ENCODE data around the gene ARHGAP8.

Gene ARHGAP8

DNA sequence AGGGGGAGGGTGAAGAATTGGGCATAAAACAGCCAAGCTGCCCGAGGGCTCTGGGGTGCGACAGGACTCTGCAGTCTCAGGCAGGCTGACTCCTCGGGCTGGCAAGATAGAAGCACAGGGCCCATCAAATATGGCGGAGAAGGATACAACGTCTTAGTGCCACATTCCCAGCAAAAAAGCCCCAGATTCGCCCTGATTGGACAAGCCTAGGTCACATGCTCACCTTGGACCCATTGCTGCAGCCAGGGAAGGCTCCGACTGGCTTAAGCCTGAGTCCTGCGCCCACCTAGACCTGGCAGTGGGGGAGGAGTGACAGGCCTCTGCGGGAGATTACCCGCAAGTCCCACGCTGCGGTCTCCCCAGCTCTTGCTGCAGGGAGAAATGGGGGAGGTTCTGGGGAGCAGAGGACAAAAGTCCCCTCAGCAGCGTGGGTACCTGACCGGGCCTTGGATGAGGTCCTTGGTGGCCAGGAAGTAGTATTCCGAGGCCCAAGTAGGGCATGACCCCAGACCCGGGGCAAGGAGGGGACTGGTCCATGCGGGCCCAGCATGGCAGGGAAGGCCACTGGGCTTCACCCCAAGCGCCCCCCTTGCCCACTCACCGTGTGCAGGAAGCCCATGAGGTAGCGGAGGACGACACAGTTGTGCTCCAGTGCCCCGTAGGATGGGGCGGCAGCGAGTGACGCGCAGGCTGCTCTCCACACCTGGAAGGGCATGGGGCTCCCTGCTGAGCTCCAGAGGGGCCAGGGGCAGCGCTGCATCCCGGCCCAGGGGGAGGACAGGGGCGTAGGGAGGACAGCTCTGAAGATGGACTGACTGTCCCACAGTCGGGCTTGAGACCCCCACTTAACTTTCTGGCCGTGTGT, 113.0 kb downstream of the ARHGAP8 start:
- DNase-seq (ENCODE audit: low spot score): no peak
- TF ChIP-seq, protein P1, sequence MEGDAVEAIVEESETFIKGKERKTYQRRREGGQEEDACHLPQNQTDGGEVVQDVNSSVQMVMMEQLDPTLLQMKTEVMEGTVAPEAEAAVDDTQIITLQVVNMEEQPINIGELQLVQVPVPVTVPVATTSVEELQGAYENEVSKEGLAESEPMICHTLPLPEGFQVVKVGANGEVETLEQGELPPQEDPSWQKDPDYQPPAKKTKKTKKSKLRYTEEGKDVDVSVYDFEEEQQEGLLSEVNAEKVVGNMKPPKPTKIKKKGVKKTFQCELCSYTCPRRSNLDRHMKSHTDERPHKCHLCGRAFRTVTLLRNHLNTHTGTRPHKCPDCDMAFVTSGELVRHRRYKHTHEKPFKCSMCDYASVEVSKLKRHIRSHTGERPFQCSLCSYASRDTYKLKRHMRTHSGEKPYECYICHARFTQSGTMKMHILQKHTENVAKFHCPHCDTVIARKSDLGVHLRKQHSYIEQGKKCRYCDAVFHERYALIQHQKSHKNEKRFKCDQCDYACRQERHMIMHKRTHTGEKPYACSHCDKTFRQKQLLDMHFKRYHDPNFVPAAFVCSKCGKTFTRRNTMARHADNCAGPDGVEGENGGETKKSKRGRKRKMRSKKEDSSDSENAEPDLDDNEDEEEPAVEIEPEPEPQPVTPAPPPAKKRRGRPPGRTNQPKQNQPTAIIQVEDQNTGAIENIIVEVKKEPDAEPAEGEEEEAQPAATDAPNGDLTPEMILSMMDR (IDR thresholded peaks at IDR 0.05; ENCODE audit: borderline replicate concordance, control extremely low read depth, extremely low read depth, insufficient read depth, missing control alignments): no peak
- in situ Hi-C loops (cut with MboI; ENCODE audit: low sequenced_read_pairs, unreplicated experiment): no loop called here

DNA sequence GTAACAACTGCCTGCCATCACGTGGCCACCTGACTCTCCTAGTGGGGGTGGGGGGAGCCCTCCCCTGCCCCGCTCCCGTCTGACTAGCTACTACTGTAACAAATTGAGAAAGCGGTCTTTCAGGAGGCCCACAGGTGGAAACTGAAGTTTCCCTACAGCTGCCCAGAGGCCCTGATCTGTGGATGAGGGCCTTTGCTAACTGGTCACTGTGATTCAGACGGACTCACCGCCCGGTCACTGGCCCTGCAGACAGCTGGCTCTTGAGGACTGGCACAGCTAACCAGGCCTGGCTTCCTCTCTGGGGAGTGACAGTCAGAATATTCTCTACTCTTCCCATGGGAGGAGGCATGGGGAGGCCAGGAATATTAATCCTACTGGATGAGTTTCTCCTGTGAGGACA, 116.8 kb downstream of the ARHGAP8 start:
- in situ Hi-C loops (cut with MboI; ENCODE audit: low sequenced_read_pairs, unreplicated experiment): no loop called here
- DNase-seq (ENCODE audit: low spot score): no peak
- TF ChIP-seq, protein P1 (IDR thresholded peaks at IDR 0.05; ENCODE audit: borderline replicate concordance, control extremely low read depth, extremely low read depth, insufficient read depth, missing control alignments): no peak

DNA sequence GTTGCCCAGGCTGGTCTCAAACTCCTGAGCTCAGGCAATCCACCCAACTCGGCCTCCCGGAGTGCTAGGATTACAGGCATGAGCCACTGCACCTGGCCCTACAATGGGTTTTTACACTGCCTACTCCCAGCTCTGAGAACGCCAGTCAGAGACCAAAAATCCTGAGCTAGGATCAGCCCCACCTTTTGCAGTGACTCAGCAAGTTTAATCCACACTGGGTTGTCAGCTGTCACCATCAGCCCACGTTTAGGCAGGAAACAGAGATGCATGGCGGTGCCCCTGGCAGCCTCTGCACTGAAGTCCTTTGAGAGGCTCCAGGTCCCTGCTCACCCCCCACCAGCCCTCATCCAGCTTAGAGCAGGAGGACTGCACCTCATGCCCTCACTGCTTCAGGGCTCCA, 117.6 kb downstream of the ARHGAP8 start:
- in situ Hi-C loops (cut with MboI; ENCODE audit: low sequenced_read_pairs, unreplicated experiment): no loop called here
- no peak for DNase-seq (ENCODE audit: low spot score)
- TF ChIP-seq, protein P1 (IDR thresholded peaks at IDR 0.05; ENCODE audit: borderline replicate concordance, control extremely low read depth, extremely low read depth, insufficient read depth, missing control alignments): no peak

DNA sequence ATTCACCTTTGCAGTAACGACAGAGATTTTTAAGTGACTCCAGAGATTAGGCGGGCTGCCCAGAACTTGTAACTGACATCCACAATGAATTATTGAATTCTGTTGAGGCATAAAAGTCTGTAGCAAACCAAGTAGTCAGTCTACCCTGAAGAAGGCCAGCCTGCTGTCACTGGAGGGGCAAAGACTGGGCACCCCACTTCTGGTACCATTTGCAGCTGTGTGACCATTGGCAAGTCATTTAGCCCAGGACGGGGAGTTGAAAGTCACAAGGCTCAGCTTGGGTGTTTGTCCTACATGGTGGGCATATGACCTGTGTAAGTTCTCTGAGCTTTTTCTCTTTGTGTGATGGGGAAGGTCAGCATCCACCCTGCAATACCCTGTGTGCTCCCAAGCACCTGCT, 119.4 kb downstream of the ARHGAP8 start:
- in situ Hi-C loops (cut with MboI; ENCODE audit: low sequenced_read_pairs, unreplicated experiment): no loop called here
- DNase-seq (ENCODE audit: low spot score): no peak
- TF ChIP-seq, protein P1 (IDR thresholded peaks at IDR 0.05; ENCODE audit: borderline replicate concordance, control extremely low read depth, extremely low read depth, insufficient read depth, missing control alignments): no peak

DNA sequence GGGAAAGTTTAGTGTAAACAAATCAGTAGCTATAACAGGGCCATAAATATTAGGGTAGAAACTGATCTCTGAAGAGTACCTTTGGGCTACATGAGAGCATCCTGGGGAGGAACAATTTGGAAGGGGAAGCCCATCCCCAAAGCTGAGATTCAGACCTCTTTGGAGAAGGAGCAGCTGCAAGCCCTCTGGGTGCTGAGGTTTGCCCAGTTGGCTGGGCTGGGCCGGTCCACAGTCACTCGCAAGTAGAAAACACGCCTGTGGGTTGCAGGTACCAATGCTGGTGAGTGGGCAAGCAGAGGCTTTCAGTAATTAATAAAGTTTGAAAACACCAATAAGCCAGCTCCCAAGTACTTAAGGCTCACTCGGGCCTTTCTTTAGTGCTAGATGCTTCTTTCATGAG, 124.5 kb downstream of the ARHGAP8 start:
- DNase-seq (ENCODE audit: low spot score): no peak
- TF ChIP-seq, protein P1 (IDR thresholded peaks at IDR 0.05; ENCODE audit: borderline replicate concordance, control extremely low read depth, extremely low read depth, insufficient read depth, missing control alignments): no peak
- in situ Hi-C loops (cut with MboI; ENCODE audit: low sequenced_read_pairs, unreplicated experiment): no loop called here

DNA sequence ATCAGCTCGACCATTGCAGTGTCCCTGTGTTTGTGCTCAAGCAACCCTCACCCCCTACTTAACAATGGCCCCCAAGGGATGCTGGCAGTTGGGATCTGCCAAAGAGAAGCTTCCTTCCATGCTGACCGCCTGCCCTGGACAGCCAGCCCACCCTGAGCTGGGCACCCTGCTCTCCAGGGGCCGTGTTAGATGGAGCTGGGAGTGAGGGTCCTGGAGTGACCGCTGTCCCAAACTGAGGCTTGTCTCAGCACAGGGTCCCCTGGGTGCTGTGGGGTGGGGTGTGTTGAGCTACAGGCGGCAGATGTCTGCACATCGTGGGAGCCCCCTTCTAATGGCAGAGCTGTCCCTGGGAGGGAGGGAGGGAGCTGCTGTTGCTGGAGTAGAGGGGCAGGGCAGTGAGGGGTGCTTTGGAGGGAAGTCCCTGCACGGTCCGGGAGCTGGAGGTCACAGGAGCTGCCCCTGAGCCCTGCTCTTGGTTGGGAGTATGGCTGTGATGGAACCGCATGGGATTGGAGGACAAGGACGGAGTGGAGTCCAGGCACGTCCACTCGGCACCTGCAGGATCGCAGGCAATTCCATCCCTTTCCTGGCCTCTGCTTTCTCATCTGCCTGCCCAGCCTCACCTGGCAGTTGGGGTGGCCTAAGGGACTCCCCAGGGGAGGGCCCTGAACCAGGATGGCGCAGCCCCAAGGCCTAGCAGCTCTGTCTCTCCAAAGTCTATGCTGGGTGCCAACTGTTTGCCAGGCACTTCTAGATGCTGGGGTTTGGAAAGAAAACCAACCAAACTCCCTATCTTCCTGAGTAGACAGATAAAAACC, 126.3 kb downstream of the ARHGAP8 start:
- in situ Hi-C loops (cut with MboI; ENCODE audit: low sequenced_read_pairs, unreplicated experiment): no loop called here
- no peak for DNase-seq (ENCODE audit: low spot score)
- TF ChIP-seq, protein P1 (IDR thresholded peaks at IDR 0.05; ENCODE audit: borderline replicate concordance, control extremely low read depth, extremely low read depth, insufficient read depth, missing control alignments): no peak
